ENCODE data around the gene MEI1.

The MEI1 gene

GRCh38 chr22:41841085-41841712, 141.9 kb downstream of the MEI1 start:
- no peak for DNase-seq (ENCODE audit: extremely low read depth, low read depth)
- no peak for TF ChIP-seq CTCF (IDR thresholded peaks at IDR 0.05; ENCODE audit: low read depth, low read length, missing control alignments)
- no peak overlapping the region for H3K4me3 ChIP-seq (replicated peaks; ENCODE audit: low read depth, low read length)

GRCh38 chr22:41842996-41843970, 144.0 kb downstream of the MEI1 start:
- DNase-seq (ENCODE audit: extremely low read depth, low read depth), result no peak
- no peak overlapping the region for H3K4me3 ChIP-seq (replicated peaks; ENCODE audit: low read depth, low read length)
- TF ChIP-seq CTCF (IDR thresholded peaks at IDR 0.05; ENCODE audit: low read depth, low read length, missing control alignments), result no peak

GRCh38 chr22:41844036-41844435, 144.7 kb downstream of the MEI1 start:
- TF ChIP-seq CTCF (IDR thresholded peaks at IDR 0.05; ENCODE audit: low read depth, low read length, missing control alignments), result no peak
- DNase-seq (ENCODE audit: extremely low read depth, low read depth), result no peak
- H3K4me3 ChIP-seq (replicated peaks; ENCODE audit: low read depth, low read length), result no peak overlapping the region

GRCh38 chr22:41844513-41844912, 145.2 kb downstream of the MEI1 start:
- DNase-seq (ENCODE audit: extremely low read depth, low read depth), result no peak
- no peak for TF ChIP-seq CTCF (IDR thresholded peaks at IDR 0.05; ENCODE audit: low read depth, low read length, missing control alignments)
- no peak overlapping the region for H3K4me3 ChIP-seq (replicated peaks; ENCODE audit: low read depth, low read length)

- no peak for DNase-seq (ENCODE audit: extremely low read depth, low read depth)
- H3K4me3 ChIP-seq (replicated peaks; ENCODE audit: low read depth, low read length), result no peak overlapping the region
- no peak for TF ChIP-seq CTCF (IDR thresholded peaks at IDR 0.05; ENCODE audit: low read depth, low read length, missing control alignments)
These were observed 146.3 kb downstream of the MEI1 start for GRCh38 chr22:41845380-41846267.

GRCh38 chr22:41846268-41846987, 147.1 kb downstream of the MEI1 start:
- H3K4me3 ChIP-seq (replicated peaks; ENCODE audit: low read depth, low read length), result no peak overlapping the region
- TF ChIP-seq CTCF (IDR thresholded peaks at IDR 0.05; ENCODE audit: low read depth, low read length, missing control alignments), result no peak
- no peak for DNase-seq (ENCODE audit: extremely low read depth, low read depth)

All from HFF-Myc (cell line).